ENCODE data around the gene SLC13A5.

DNA sequence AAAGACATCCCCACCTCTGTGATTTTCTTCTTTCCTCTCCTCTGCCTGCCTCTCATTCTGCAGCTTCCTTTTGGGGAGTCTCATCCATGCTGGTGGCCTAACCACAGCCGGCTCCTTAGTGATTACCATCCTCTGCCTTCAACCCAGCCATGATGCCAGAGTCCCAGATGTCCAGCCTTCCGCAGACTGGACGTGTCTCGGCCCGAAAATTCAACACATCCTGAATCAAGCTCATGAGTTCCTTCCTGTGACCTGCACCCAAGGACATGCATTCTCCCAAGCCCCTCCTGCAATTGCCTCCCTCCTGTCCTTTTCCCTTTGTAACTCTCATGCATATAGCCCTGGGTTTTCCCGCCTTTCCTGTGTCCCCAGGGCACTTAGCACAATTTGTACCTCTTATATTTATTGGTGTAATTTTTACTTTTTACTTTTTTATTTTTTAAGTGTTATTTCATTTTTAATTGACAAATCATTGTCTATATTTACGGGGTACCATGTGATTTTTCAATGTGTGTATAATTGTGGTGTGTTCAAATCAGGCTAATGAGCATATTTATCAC lies 1.2 kb upstream of the SLC13A5 start:
- TF ChIP-seq, protein P1, sequence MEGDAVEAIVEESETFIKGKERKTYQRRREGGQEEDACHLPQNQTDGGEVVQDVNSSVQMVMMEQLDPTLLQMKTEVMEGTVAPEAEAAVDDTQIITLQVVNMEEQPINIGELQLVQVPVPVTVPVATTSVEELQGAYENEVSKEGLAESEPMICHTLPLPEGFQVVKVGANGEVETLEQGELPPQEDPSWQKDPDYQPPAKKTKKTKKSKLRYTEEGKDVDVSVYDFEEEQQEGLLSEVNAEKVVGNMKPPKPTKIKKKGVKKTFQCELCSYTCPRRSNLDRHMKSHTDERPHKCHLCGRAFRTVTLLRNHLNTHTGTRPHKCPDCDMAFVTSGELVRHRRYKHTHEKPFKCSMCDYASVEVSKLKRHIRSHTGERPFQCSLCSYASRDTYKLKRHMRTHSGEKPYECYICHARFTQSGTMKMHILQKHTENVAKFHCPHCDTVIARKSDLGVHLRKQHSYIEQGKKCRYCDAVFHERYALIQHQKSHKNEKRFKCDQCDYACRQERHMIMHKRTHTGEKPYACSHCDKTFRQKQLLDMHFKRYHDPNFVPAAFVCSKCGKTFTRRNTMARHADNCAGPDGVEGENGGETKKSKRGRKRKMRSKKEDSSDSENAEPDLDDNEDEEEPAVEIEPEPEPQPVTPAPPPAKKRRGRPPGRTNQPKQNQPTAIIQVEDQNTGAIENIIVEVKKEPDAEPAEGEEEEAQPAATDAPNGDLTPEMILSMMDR (IDR thresholded peaks at IDR 0.05; ENCODE audit: low read depth, low read length, poor library complexity, severe bottlenecking) = no peak
- no peak for TF ChIP-seq EZH2phosphoT487 (IDR thresholded peaks at IDR 0.05; ENCODE audit: borderline replicate concordance, low read length)
